ENCODE results near the gene TMEM158.
A peak's percentile ranks its signal among the peaks of the same experiment; 100 is the strongest.

Gene TMEM158

GRCh38 chr3:45199837-45200648 is 26.0 kb downstream of the TMEM158 start:
- no peak for DNase-seq (ENCODE audit: low spot score)

GRCh38 chr3:45198264-45199260 is 27.5 kb downstream of the TMEM158 start:
- no peak for DNase-seq (ENCODE audit: low spot score)

GRCh38 chr3:45194791-45195190 is 31.3 kb downstream of the TMEM158 start:
- DNase-seq (ENCODE audit: low spot score): no peak

- no peak for DNase-seq (ENCODE audit: low spot score)
Observed at GRCh38 chr3:45191924-45192417, 34.1 kb downstream of the TMEM158 start.

GRCh38 chr3:45191424-45191823 is 34.7 kb downstream of the TMEM158 start:
- no peak for DNase-seq (ENCODE audit: low spot score)

- DNase-seq (ENCODE audit: low spot score): no peak
Observed at GRCh38 chr3:45188719-45189659, 37.1 kb downstream of the TMEM158 start.

- DNase-seq (ENCODE audit: low spot score): no peak
Observed at GRCh38 chr3:45187694-45188141, 38.4 kb downstream of the TMEM158 start.

GRCh38 chr3:45186871-45187270 is 39.2 kb downstream of the TMEM158 start:
- no peak for DNase-seq (ENCODE audit: low spot score)

GRCh38 chr3:45185461-45185860 is 40.6 kb downstream of the TMEM158 start:
- no peak for DNase-seq (ENCODE audit: low spot score)

GRCh38 chr3:45185052-45185451 is 41.0 kb downstream of the TMEM158 start:
- DNase-seq (ENCODE audit: low spot score): no peak

GRCh38 chr3:45183872-45184262 is 42.2 kb downstream of the TMEM158 start:
- DNase-seq (ENCODE audit: low spot score): no peak

- DNase-seq (ENCODE audit: low spot score): peak; percentile 85
Observed at GRCh38 chr3:45182915-45183871, 42.9 kb downstream of the TMEM158 start.

GRCh38 chr3:45181496-45181895 is 44.6 kb downstream of the TMEM158 start:
- DNase-seq (ENCODE audit: low spot score): no peak

- DNase-seq (ENCODE audit: low spot score): no peak
Observed at GRCh38 chr3:45180899-45181298, 45.2 kb downstream of the TMEM158 start.

GRCh38 chr3:45180051-45180450 is 46.0 kb downstream of the TMEM158 start:
- no peak for DNase-seq (ENCODE audit: low spot score)

- DNase-seq (ENCODE audit: low spot score): no peak
Observed at GRCh38 chr3:45179163-45179562, 46.9 kb downstream of the TMEM158 start.

GRCh38 chr3:45178183-45179023 is 47.7 kb downstream of the TMEM158 start:
- no peak for DNase-seq (ENCODE audit: low spot score)

GRCh38 chr3:45176912-45177311 is 49.2 kb downstream of the TMEM158 start:
- DNase-seq (ENCODE audit: low spot score): no peak

All from putamen (tissue), 1 donor.